Fibroblast of pulmonary artery (primary cell): ENCODE measurements around the gene DEFB132.

Source experiments
- DNase-seq: peaks from one replicate; pipeline ENCODE4 v3.0.0-alpha.2; 2010; ENCODE audit warnings: low read depth
- H3K4me3 ChIP-seq: replicated peaks from 2 replicates; pipeline ENCODE4 v1.5.1; 2011; ENCODE audit warnings: low read depth, mild to moderate bottlenecking, control low read depth, low read length, moderate library complexity
- CTCF ChIP-seq: IDR thresholded peaks from 2 replicates; pipeline ENCODE4 v1.5.1; 2011; ENCODE audit warnings: mild to moderate bottlenecking, control low read depth, low read length, inconsistent platforms; ENCODE audit errors: missing control alignments

Gene DEFB132

DNA sequence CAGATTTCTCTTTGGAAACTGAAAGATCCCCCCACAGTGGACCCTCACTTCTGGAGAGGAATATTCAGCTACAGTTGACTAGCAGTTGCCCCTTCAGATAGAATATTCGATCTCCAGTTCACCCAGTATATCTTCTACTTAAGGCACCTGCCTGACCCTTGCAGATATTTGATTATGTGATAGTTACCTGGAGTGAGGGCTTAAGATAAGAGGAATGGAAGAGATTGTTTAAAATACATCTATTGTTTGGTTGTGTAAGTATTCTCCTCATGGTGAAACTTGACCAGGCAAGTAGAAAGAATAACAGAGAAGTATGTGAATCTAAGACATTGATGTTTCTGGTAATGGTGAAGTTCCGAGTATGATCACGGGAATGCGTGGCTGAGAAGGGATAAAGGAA, 38.3 kb downstream of the DEFB132 start:
- no peak for DNase-seq
- TF ChIP-seq CTCF, result no peak
- no peak overlapping the region for H3K4me3 ChIP-seq

GRCh38 chr20:297098-297924, 39.8 kb downstream of the DEFB132 start, which contains the start of gene ZCCHC3:
Gene ZCCHC3 (plus strand): TSS chr20:297570. CDS start chr20:297587, 17 bp downstream.
- peak; percentile 98 for DNase-seq
- H3K4me3 ChIP-seq, result peak within 1 kb of the TSS; percentile 77
- TF ChIP-seq CTCF, result no peak

- peak overlapping the region; percentile 77 for H3K4me3 ChIP-seq
- DNase-seq, result peak; percentile 72
- no peak for TF ChIP-seq CTCF
These were observed 40.6 kb downstream of the DEFB132 start for GRCh38 chr20:297925-298775.

DNA sequence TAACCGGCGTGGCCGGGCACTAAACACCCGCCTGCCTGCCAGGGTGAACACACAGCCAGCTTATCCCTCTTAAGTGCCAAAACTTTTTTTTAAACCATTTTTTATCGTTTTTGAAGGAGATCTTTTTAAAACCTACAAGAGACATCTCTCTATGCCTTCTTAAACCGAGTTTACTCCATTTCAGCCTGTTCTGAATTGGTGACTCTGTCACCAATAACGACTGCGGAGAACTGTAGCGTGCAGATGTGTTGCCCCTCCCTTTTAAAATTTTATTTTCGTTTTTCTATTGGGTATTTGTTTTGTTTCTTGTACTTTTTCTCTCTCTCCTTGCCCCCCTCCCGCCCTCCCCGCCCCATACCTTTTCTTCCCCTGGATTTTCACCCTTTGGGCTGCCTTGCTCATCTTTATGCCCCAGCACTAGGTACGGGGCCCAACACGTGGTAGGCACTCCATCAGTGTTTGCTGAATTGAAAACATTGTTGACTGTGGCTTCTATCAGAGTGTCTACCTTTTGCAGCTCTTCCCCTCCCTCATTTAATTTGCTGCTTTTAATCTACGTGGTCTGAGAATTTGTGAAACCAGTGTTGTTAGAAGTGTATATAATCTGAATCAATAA, 41.4 kb downstream of the DEFB132 start:
- peak overlapping the region; percentile 77 for H3K4me3 ChIP-seq
- no peak for TF ChIP-seq CTCF
- no peak for DNase-seq

DNA sequence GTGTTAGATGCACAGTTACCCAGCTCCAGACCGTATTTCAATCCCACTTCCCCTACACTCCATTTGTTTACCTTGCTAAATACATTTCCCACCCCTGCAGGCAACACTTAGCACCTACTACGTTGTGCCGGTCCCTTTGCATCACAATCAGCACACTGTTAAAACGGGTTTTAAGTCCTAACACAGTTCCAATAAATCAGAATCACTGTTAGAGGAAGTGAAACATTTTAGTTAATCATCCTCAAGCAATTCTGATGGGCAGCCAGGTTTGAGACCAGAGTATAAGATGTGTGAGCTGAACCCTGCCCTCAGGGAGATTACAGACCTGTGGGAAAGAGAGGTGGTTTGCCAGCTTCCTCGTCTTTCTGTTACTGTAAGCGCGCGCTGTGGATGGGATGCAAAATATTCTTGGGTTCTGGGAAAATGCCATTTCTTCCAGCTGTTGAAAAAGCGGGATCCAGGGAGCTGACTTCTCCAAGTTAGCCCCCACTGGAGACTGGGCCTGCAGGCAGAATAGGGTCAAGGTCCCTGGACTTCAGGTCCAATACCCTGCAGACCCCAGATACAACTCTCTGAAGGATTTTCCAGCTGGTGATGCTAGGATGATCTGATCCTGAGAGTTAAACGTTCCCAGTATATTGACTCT, 42.9 kb downstream of the DEFB132 start:
- peak overlapping the region; percentile 77 for H3K4me3 ChIP-seq
- no peak for TF ChIP-seq CTCF
- no peak for DNase-seq
